ENCODE measurements around the gene MOGAT1.

GRCh38 chr2:222673883-222674282, 2.4 kb downstream of the MOGAT1 start:
- TF ChIP-seq CTCF (IDR thresholded peaks at IDR 0.05; ENCODE audit: low read depth, low read length) (no peak), EZH2phosphoT487 (IDR thresholded peaks at IDR 0.05; ENCODE audit: low read depth) (no peak)

Measured in OCI-LY3 (cell line).